Esophagus muscularis mucosa (tissue), 3 donors: ENCODE results near the gene HOXC12.

Source experiments
- POLR2A ChIP-seq: fragments of 450-650 bp; IDR thresholded peaks from one replicate; pipeline ENCODE4 v1.6.1; 2017; ENCODE audit warnings: antibody characterized with exemption, moderate library complexity, mild to moderate bottlenecking, low read depth
- POLR2AphosphoS5 ChIP-seq, 2 donors: sonication (generic); formaldehyde crosslinking; IDR thresholded peaks; one replicate each; pipeline ENCODE4 v1.6.1; 2017; ENCODE audit warnings: antibody characterized with exemption in 2 of 2
- TF ChIP-seq, protein P1 (sequence below), 3 experiments: fragments of 200-600 bp in 2 of 3; fragments of 450-650 bp in 1 of 3; sonication (generic) in 2 of 3; IDR thresholded peaks; one replicate each; pipeline ENCODE4 v1.5.1; 2017 to 2019; ENCODE audit warnings: antibody characterized with exemption in 3 of 3, mild to moderate bottlenecking in 2 of 3, moderate library complexity in 1 of 3

GRCh38 chr12:53952335-53952694, 2.4 kb upstream of the HOXC12 start:
- TF ChIP-seq, protein P1, sequence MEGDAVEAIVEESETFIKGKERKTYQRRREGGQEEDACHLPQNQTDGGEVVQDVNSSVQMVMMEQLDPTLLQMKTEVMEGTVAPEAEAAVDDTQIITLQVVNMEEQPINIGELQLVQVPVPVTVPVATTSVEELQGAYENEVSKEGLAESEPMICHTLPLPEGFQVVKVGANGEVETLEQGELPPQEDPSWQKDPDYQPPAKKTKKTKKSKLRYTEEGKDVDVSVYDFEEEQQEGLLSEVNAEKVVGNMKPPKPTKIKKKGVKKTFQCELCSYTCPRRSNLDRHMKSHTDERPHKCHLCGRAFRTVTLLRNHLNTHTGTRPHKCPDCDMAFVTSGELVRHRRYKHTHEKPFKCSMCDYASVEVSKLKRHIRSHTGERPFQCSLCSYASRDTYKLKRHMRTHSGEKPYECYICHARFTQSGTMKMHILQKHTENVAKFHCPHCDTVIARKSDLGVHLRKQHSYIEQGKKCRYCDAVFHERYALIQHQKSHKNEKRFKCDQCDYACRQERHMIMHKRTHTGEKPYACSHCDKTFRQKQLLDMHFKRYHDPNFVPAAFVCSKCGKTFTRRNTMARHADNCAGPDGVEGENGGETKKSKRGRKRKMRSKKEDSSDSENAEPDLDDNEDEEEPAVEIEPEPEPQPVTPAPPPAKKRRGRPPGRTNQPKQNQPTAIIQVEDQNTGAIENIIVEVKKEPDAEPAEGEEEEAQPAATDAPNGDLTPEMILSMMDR (IDR thresholded peaks at IDR 0.05) = no peak
- no peak for TF ChIP-seq POLR2A
- TF ChIP-seq POLR2AphosphoS5 (IDR thresholded peaks at IDR 0.05) = no peak
